GM12801 (cell line): ENCODE results near the gene SCLY.

Source experiments
- TF ChIP-seq, protein P1 (sequence below): IDR thresholded peaks from one replicate; pipeline ENCODE4 v1.5.1; 2011; ENCODE audit warnings: control low read depth; ENCODE audit not compliant: insufficient read length; ENCODE audit errors: extremely low read depth

The SCLY gene

DNA sequence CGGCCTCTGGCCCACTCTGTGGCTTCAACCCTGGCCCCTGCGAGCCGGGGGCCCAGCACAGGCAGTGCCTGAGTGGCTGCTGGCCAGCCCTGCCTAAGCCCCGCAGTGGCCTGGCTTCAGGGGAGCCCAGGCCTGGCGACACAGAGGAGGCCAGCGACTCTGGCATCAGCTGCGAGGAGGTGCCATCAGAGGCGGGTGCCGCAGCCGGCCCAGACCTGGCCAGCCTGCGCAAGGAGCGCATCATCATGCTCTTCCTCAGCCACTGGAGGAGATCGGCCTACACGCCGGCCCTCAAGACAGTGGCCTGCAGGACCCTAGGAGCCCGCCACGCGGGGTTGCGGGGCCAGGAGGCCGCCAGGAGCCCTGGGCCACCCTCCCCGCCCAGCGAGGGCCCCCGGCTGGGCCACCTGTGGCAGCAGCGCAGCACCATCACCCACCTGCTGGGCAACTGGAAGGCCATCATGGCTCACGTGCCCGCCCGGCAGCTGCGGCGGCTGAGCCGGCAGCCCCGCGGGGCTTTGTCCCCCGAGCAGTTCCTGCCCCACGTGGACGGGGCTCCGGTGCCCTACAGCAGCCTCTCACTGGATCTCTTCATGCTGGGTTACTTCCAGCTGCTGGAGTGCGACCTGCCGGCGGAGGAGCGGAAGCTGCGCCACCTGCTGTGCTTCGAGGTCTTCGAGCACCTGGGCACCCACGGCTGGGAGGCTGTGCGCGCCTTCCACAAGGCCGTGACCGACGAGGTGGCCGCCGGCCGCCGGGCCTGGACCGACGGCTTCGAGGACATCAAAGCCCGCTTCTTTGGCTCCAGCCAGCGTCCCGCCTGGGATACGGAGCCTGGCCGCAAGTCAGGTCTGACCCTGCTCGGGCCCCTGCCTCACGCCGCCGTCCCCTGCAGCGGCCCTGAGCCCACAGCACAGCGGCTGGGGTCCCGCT, 70.2 kb downstream of the SCLY start:
- TF ChIP-seq, protein P1, sequence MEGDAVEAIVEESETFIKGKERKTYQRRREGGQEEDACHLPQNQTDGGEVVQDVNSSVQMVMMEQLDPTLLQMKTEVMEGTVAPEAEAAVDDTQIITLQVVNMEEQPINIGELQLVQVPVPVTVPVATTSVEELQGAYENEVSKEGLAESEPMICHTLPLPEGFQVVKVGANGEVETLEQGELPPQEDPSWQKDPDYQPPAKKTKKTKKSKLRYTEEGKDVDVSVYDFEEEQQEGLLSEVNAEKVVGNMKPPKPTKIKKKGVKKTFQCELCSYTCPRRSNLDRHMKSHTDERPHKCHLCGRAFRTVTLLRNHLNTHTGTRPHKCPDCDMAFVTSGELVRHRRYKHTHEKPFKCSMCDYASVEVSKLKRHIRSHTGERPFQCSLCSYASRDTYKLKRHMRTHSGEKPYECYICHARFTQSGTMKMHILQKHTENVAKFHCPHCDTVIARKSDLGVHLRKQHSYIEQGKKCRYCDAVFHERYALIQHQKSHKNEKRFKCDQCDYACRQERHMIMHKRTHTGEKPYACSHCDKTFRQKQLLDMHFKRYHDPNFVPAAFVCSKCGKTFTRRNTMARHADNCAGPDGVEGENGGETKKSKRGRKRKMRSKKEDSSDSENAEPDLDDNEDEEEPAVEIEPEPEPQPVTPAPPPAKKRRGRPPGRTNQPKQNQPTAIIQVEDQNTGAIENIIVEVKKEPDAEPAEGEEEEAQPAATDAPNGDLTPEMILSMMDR, result no peak

GRCh38 chr2:238131761-238132462, 71.1 kb downstream of the SCLY start:
- TF ChIP-seq, protein P1, result no peak

GRCh38 chr2:238132463-238133450, 72.0 kb downstream of the SCLY start:
- TF ChIP-seq, protein P1, result no peak

DNA sequence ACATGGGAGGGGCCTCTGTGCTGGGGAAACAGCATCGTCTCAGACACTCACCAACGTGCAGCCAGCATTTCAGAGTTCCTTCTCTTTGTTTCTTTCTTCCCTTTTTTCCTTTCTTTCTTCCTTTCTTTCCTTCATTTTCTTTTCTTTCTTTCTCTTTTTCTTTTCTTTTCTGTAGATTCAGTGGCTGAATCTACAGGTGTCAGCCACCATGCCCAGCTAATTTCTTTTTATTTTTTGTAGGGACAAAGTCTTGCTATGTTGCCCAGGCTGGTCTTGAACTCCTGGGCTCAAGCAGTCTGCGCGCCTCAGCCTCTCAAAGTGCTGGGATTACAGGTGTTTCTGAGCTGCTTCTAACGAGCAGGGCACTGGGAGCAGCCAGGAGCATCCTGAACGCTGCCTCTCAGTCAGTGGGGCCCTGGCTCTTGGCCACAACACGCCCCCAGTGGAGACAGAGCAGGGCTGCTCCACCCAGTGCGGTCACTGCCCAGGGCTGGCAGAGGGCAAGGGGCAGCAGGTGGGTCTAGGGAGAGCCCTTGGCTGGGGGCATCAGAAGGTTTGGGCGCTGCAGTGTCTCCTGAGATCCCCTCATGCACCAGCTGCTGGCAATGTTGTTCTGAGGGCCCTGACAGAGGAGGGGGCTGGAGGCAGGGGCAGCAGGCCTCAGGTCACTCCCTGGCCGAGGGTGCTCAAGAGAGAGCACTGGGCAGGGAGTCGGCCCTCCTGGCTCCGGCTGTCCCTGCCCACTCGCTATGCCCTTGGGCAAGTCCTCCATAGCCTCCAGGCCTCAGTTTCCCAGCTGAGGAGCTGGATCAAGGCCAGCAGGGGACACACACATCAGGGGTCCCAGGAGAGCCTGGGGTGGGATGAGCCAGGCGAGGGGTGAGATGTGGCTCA, 72.9 kb downstream of the SCLY start:
- TF ChIP-seq, protein P1, result no peak

DNA sequence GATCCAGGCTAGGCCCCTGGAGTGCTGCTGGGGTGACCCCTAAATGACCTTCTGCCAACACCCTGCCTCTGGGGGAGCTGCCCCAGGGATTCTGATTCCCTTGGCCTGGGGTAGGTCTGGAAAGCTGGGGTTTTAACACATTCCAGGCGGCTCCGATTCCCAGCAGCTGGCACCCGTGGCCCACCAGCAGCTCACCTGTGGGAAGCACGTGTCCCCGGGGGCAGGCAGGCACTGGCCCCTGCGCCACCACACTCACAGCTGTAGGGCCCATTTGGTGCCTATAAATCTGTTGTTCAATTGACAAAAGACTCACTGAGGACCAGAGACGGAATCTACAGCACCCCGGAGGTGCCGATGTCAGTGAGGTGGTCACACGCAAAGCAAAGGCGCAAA, 73.6 kb downstream of the SCLY start:
- TF ChIP-seq, protein P1, result no peak

- TF ChIP-seq, protein P1, result no peak
Measured at GRCh38 chr2:238135601-238136150, 74.9 kb downstream of the SCLY start.
